K562 (cell line): ENCODE measurements around the gene MYO3B. TPM values are rescaled to one million over a fixed set of nuclear protein-coding genes. Genes with fewer than 3 reads are reported as not detected.

Source experiments
- ATAC-seq: fragments of 200-7000 bp; cut with Tn5 transposase; 3 replicates; pipeline ENCODE4 v1.9.1; 2020; ENCODE audit warnings: moderate library complexity
- BruUV-seq: library from RNA; stranded (reverse); fragments of 400-500 nt; replicated peaks from 2 replicates; lab custom pipeline; 2021; lab: Mats Ljungman, UMichigan
- CTCF ChIA-PET: fragments of 300-600 bp; formaldehyde crosslinking; extraction: SDS; loops from one replicate; lab custom pipeline; 2021; ENCODE audit warnings: low intra/inter-chr PET ratio; lab: Yijun Ruan, JAX
- POLR2A ChIA-PET: fragments of 300-600, 350-650 bp; sonication (Branson Sonifier 250); formaldehyde crosslinking; extraction: SDS; loops from one replicate; lab custom pipeline; 2021; ENCODE audit warnings: antibody characterized with exemption, inconsistent platforms; lab: Yijun Ruan, JAX
- DNase-seq, 4 experiments: peaks; one replicate each; pipeline versions ENCODE4 v3.0.0 to v3.0.0-alpha.2; 2011 to 2018; ENCODE audit warnings: low spot score in 3 of 4, mixed read lengths in 3 of 4; ENCODE audit errors: extremely low read depth in 1 of 4
- FAIRE-seq: peaks from 2 replicates; lab custom pipeline; 2011; peaks lifted over from hg19 to GRCh38; lab: Jason Lieb, UNC
- H2AFZ ChIP-seq: 2 replicates; pipeline ENCODE4 v1.6.0; 2011; ENCODE audit warnings: low read depth, low read length, control low read depth, inconsistent platforms
- H3K27ac ChIP-seq: fragments of 200-600 bp; 3 replicates; pipeline ENCODE4 v1.8.0; 2011; ENCODE audit warnings: low read depth, mild to moderate bottlenecking, control low read depth, inconsistent platforms, low read length, moderate library complexity, mixed read lengths; ENCODE audit errors: extremely low read depth
- H3K27me3 ChIP-seq, 2 experiments: fragments of 300-600 bp in 1 of 2; 2 replicates in 1 of 2; 3 replicates in 1 of 2; pipeline versions ENCODE4 v1.6.0 to v1.8.0; 2011; ENCODE audit warnings: inconsistent platforms in 2 of 2, low read length in 2 of 2, mild to moderate bottlenecking in 1 of 2, mixed read lengths in 1 of 2, moderate library complexity in 1 of 2; ENCODE audit not compliant: control insufficient read depth in 2 of 2, insufficient read depth in 2 of 2
- H3K36me3 ChIP-seq: fragments of 300-600 bp; 3 replicates; pipeline ENCODE4 v1.8.0; 2011; ENCODE audit warnings: mild to moderate bottlenecking, low read length, inconsistent platforms; ENCODE audit not compliant: control insufficient read depth, insufficient read depth
- H3K4me1 ChIP-seq, 2 experiments: fragments of 200-600 bp in 1 of 2; replicated peaks in 1 of 2; 2 replicates in 1 of 2; 3 replicates in 1 of 2; pipeline versions ENCODE4 v1.5.1 to v1.8.0; 2011; ENCODE audit warnings: inconsistent platforms in 2 of 2, low read length in 2 of 2, mild to moderate bottlenecking in 1 of 2, mixed read lengths in 1 of 2, moderate library complexity in 1 of 2; ENCODE audit not compliant: control insufficient read depth in 2 of 2, insufficient read depth in 2 of 2
- H3K4me2 ChIP-seq: 2 replicates; pipeline ENCODE4 v1.6.1; 2011; ENCODE audit warnings: low read length, control low read depth, inconsistent platforms, mixed read lengths; ENCODE audit not compliant: insufficient read depth
- H3K4me3 ChIP-seq: fragments of 200-600 bp; sonication (generic), shearing (Covaris generic); 2 replicates; pipeline ENCODE4 v1.5.1; 2016; ENCODE audit warnings: control low read depth, inconsistent platforms
- H3K79me2 ChIP-seq: fragments of 200-600 bp; 3 replicates; pipeline ENCODE4 v1.8.0; 2011; ENCODE audit warnings: low read length, inconsistent platforms; ENCODE audit not compliant: control insufficient read depth, insufficient read depth
- H3K9ac ChIP-seq, 2 experiments: 2 replicates each; pipeline versions ENCODE4 v1.6.0 to v1.6.1; 2011; ENCODE audit warnings: low read depth in 2 of 2, low read length in 2 of 2, control low read depth in 1 of 2, inconsistent platforms in 1 of 2, mild to moderate bottlenecking in 1 of 2, mixed read lengths in 1 of 2; ENCODE audit not compliant: insufficient read depth in 1 of 2
- H3K9me1 ChIP-seq: one replicate; pipeline ENCODE4 v1.6.0; 2011; ENCODE audit warnings: inconsistent platforms, mild to moderate bottlenecking, low read length, moderate library complexity; ENCODE audit not compliant: control insufficient read depth, insufficient read depth
- H3K9me3 ChIP-seq: replicated peaks from 2 replicates; pipeline ENCODE4 v1.5.1; 2011; ENCODE audit warnings: low read depth, low read length, inconsistent platforms; ENCODE audit not compliant: control insufficient read depth, insufficient read depth
- H4K20me1 ChIP-seq: replicated peaks from 2 replicates; pipeline ENCODE4 v1.6.1; 2011; ENCODE audit warnings: low read length, inconsistent platforms, mixed read lengths; ENCODE audit not compliant: control insufficient read depth, insufficient read depth
- CEBPB ChIP-seq: fragments of 450-650 bp; IDR thresholded peaks from 2 replicates; pipeline ENCODE4 v1.6.1; 2016; ENCODE audit warnings: missing genetic modification characterization, missing compliant biosample characterization
- CEBPG ChIP-seq, 3 experiments: fragments of 200-800 bp in 1 of 3; sonication (Bioruptor generic) in 1 of 3; sonication (generic) in 1 of 3; formaldehyde crosslinking in 1 of 3; IDR thresholded peaks in 2 of 3; conservative IDR thresholded peaks in 1 of 3; 2 replicates each; pipeline versions ENCODE4 v1.6.1 to v1.8.0; 2016 to 2022; ENCODE audit warnings: missing compliant biosample characterization in 2 of 3, missing genetic modification characterization in 2 of 3, mild to moderate bottlenecking in 1 of 3, missing genetic modification reagents in 1 of 3
- CREBBP ChIP-seq: IDR thresholded peaks from one replicate; pipeline ENCODE4 v1.6.1; 2012; ENCODE audit warnings: low read depth, mild to moderate bottlenecking, control low read depth, inconsistent platforms, low read length
- HSF4 ChIP-seq: fragments of 250-450 bp; sonication (Bioruptor Pico); IDR thresholded peaks from 2 replicates; pipeline ENCODE4 v2.1.2; 2022; ENCODE audit warnings: mild to moderate bottlenecking, moderate library complexity, borderline replicate concordance
- KDM4B ChIP-seq, 2 experiments: fragments of 450-650 bp in 1 of 2; sonication (generic) in 1 of 2; IDR thresholded peaks; 2 replicates each; pipeline ENCODE4 v1.6.1; 2016 to 2017; ENCODE audit warnings: borderline replicate concordance in 2 of 2, antibody characterized with exemption in 1 of 2, low read depth in 1 of 2, mild to moderate bottlenecking in 1 of 2
- NFIC ChIP-seq: fragments of 450-650 bp; IDR thresholded peaks from 2 replicates; pipeline ENCODE4 v1.6.1; 2017; ENCODE audit warnings: mild to moderate bottlenecking, inconsistent platforms
- NFIX ChIP-seq: fragments of 250-450 bp; sonication (Bioruptor Pico); IDR thresholded peaks from 2 replicates; pipeline ENCODE4 v1.4.0; 2020; ENCODE audit warnings: low read depth, mild to moderate bottlenecking, moderate library complexity
- NKRF ChIP-seq: fragments of 450-650 bp; IDR thresholded peaks from 2 replicates; pipeline ENCODE4 v1.6.1; 2016; ENCODE audit warnings: borderline replicate concordance
- ZNF318 ChIP-seq, 2 experiments: fragments of 450-650 bp; IDR thresholded peaks; 2 replicates each; pipeline ENCODE4 v1.6.1; 2016; ENCODE audit warnings: mild to moderate bottlenecking in 2 of 2, borderline replicate concordance in 1 of 2, low read depth in 1 of 2, moderate library complexity in 1 of 2
- ZNF644 ChIP-seq: fragments of 200-800 bp; sonication (Bioruptor generic); IDR thresholded peaks from 2 replicates; pipeline ENCODE4 v1.6.1; 2016; ENCODE audit warnings: low read depth, missing genetic modification characterization, missing compliant biosample characterization
- WGBS: fragments of 100-300 bp; shearing (Covaris generic); methylation state at CpG from one replicate; pipeline ENCODE4 v1.1.6; 2016; ENCODE audit warnings: low coverage, mixed read lengths; ENCODE audit not compliant: insufficient coverage; ENCODE audit errors: missing lambda C conversion rate; 5-methylcytosine and 5-hydroxymethylcytosine counted together
- in situ Hi-C: fragments of 300-500 bp; cut with MboI; formaldehyde crosslinking; loops from 4 replicates; pipeline ENCODE4 v1.15.0; 2018; ENCODE audit warnings: inconsistent platforms, mixed read lengths
- intact Hi-C: fragments of 100-400 bp; cut with micrococcal nuclease; formaldehyde crosslinking; loops from 2 replicates; pipeline ENCODE4 v1.14.2; 2022
- polyA plus RNA-seq, 8 experiments: library from polyadenylated mRNA; depleted of rRNA in 4 of 8; stranded (reverse) in 5 of 8; unstranded in 3 of 8; fragments of >200 nt; fragmentation: Nextera tagmentation in 2 of 8; fragmentation: Illumina TruSeq in 1 of 8; extraction: Ambion mirVana in 2 of 8; extraction: Trizol in 1 of 8; gene quantifications; 2 replicates each; pipeline versions ENCODE4 v1.2.1 to v1.2.3, GENCODE V29; 2011 to 2014; ENCODE audit warnings: inconsistent platforms in 1 of 8, missing spikeins in 1 of 8
- total RNA-seq, 7 experiments: library from RNA; depleted of rRNA in 6 of 7; stranded (reverse); fragments of >200 nt in 6 of 7; fragmentation: Illumina TruSeq in 2 of 7; extraction: Trizol in 2 of 7; gene quantifications; 2 replicates each; pipeline versions ENCODE4 v1.2.1 to v1.2.3, GENCODE V29; 2011 to 2021; ENCODE audit warnings: low replicate concordance in 1 of 7

MYO3B gene
- total and polyA plus RNA-seq, 9 of the 15 experiments (the other 6 are each of a cell fraction or from before 2014, with no cell fraction given) = 2.7 to 6.5 (median 3.6) TPM

GRCh38 chr2:170166735-170167134 is 11.2 kb upstream of the MYO3B start:
- H3K4me2 ChIP-seq = no peak overlapping the region
- POLR2A ChIA-PET = interaction anchor here (0.6 to 2.5 kb wide), 2 partner anchors 11 to 25 kb away, joined by 3 to 9 read pairs; no protein-coding TSS in a partner anchor
- no peak for ATAC-seq
- WGBS = 100% methylated on average over 1 of the region's 1 CpG
- intact Hi-C loops (no loop called here), in situ Hi-C loops (no loop called here)
- CTCF ChIA-PET = no interaction called here
- FAIRE-seq = no peak
- H3K9me3 ChIP-seq = no peaks in the 10 kb centered on the region
- no peaks in the 10 kb centered on the region for H4K20me1 ChIP-seq
- H3K9me1 ChIP-seq = no peaks in the 10 kb centered on the region
- H3K27me3 ChIP-seq = no peaks in the 10 kb centered on the region; a peak in 1 of 5 replicates
- no peak for DNase-seq
- H3K79me2 ChIP-seq = no peaks in the 10 kb centered on the region
- no peaks in the 10 kb centered on the region; a peak in 1 of 5 replicates for H3K4me1 ChIP-seq
- H3K9ac ChIP-seq = no peak overlapping the region
- H3K4me3 ChIP-seq = no peak overlapping the region
- no peaks in the 10 kb centered on the region for H3K36me3 ChIP-seq
- BruUV-seq = no TSS peak
- 0 out of 2 replicates have a peak, but pooled peaks have one; percentile 7 for TF ChIP-seq ZNF644
- no peak for TF ChIP-seq NFIC
- no peak for TF ChIP-seq CREBBP
- TF ChIP-seq CEBPB = peak; percentile 70
- TF ChIP-seq HSF4 (CRISPR knock-in tag) = no peak
- TF ChIP-seq CEBPG (CRISPR knock-in tag; IDR thresholded peaks at IDR 0.05) = no peak
- TF ChIP-seq CEBPG (tag; conservative IDR thresholded peaks at IDR 0.05 in 1 of 2, IDR thresholded peaks at IDR 0.05 in 1 of 2) = peak in 1 of 2 experiments; percentile 35; a peak in 1 of 4 replicates
- TF ChIP-seq ZNF318 (IDR thresholded peaks at IDR 0.05; ENCODE audit: borderline replicate concordance in 1 of 2, low read depth in 1 of 2) = no peak
- no peak for TF ChIP-seq NFIX (CRISPR knock-in tag)
- TF ChIP-seq NKRF = no peak
- TF ChIP-seq KDM4B (IDR thresholded peaks at IDR 0.05; ENCODE audit: borderline replicate concordance in 2 of 2, low read depth in 1 of 2) = no peak
- TF ChIP-seq, all 486 proteins: peak for 3
- Histone ChIP-seq H2AFZ (no peak overlapping the region; the same call in 1 of the 2 replicates), H3K27ac (no peak overlapping the region)
